T-cell (primary cell): ENCODE measurements around the gene CLDN34. TPM values are rescaled to one million over a fixed set of nuclear protein-coding genes. Genes with fewer than 3 reads are reported as not detected.

Experiments
- ATAC-seq, 4 experiments: fragments of 200-7000 bp in 3 of 4; fragments of 150-1000 bp in 1 of 4; cut with Tn5 transposase; replicated peaks in 1 of 4; 1 replicate in 3 of 4; 2 replicates in 1 of 4; pipeline ENCODE4 v1.10.0; 2021; ENCODE audit warnings: moderate library complexity in 3 of 4, mild to moderate bottlenecking in 2 of 4, moderate number of reproducible peaks in 1 of 4
- CTCF ChIA-PET, 2 donors: fragments of 300-600 bp; sonication (Branson Sonifier 250); formaldehyde crosslinking; loops; one replicate each; lab custom pipeline; 2022; ENCODE audit warnings: antibody characterized with exemption in 2 of 2; lab: Charles Lee
- POLR2A ChIA-PET, 2 donors: fragments of 300-600 bp; sonication (Branson Sonifier 250); formaldehyde crosslinking; loops; one replicate each; lab custom pipeline; 2022; ENCODE audit warnings: antibody characterized with exemption in 2 of 2; lab: Charles Lee
- DNase-seq, 35 experiments: peaks; one replicate each; pipeline versions ENCODE4 v3.0.0 to v3.0.0-alpha.2; 2013 to 2023
- H3K27ac ChIP-seq: one replicate; pipeline ENCODE4 v1.5.1; 2013; ENCODE audit warnings: low read length
- H3K27me3 ChIP-seq, 2 experiments: replicated peaks in 1 of 2; 1 replicate in 1 of 2; 2 replicates in 1 of 2; pipeline versions ENCODE4 v1.6.1 to v1.7.0; 2013; ENCODE audit warnings: low read length in 1 of 2, mixed read lengths in 1 of 2; ENCODE audit not compliant: control insufficient read depth in 2 of 2, insufficient read depth in 2 of 2; ENCODE audit errors: extremely low read depth in 1 of 2
- H3K36me3 ChIP-seq, 2 donors: 1 replicate in 1 of 2; 2 replicates in 1 of 2; pipeline versions ENCODE4 v1.6.1 to v1.7.0; 2013; ENCODE audit warnings: low read length in 1 of 2; ENCODE audit not compliant: control insufficient read depth in 2 of 2, insufficient read depth in 1 of 2; ENCODE audit errors: extremely low read depth in 1 of 2
- H3K4me1 ChIP-seq, 2 experiments: 1 replicate in 1 of 2; 2 replicates in 1 of 2; pipeline versions ENCODE4 v1.6.1 to v1.7.0; 2013; ENCODE audit warnings: low read length in 2 of 2, mixed read lengths in 1 of 2; ENCODE audit not compliant: insufficient read depth in 2 of 2, control insufficient read depth in 1 of 2; ENCODE audit errors: extremely low read depth in 1 of 2
- H3K4me3 ChIP-seq, 2 donors: 1 replicate in 1 of 2; 2 replicates in 1 of 2; pipeline versions ENCODE4 v1.5.1 to v1.7.0; 2013; ENCODE audit warnings: mild to moderate bottlenecking in 2 of 2, low read length in 1 of 2, moderate library complexity in 1 of 2; ENCODE audit not compliant: control insufficient read depth in 1 of 2; ENCODE audit errors: extremely low read depth in 1 of 2
- H3K9me3 ChIP-seq: 2 replicates; pipeline ENCODE4 v1.7.0; 2013
- H3K27ac Mint-ChIP-seq, 2 donors: one replicate each; pipeline ENCODE4 v1.8.0; 2020 to 2021; ENCODE audit warnings: mild to moderate bottlenecking in 2 of 2, mixed read lengths in 2 of 2
- H3K27me3 Mint-ChIP-seq, 2 donors: one replicate each; pipeline ENCODE4 v1.8.0; 2021 to 2022; ENCODE audit warnings: mixed read lengths in 2 of 2
- H3K36me3 Mint-ChIP-seq: one replicate; pipeline ENCODE4 v1.8.0; 2021; ENCODE audit warnings: mixed read lengths
- H3K4me1 Mint-ChIP-seq, 3 donors: one replicate each; pipeline ENCODE4 v1.8.0; 2020 to 2022; ENCODE audit warnings: mixed read lengths in 3 of 3, mild to moderate bottlenecking in 1 of 3
- H3K4me3 Mint-ChIP-seq, 3 donors: one replicate each; pipeline ENCODE4 v1.8.0; 2020 to 2022; ENCODE audit warnings: mild to moderate bottlenecking in 3 of 3, mixed read lengths in 3 of 3, moderate library complexity in 3 of 3
- H3K9me3 Mint-ChIP-seq, 3 donors: one replicate each; pipeline ENCODE4 v1.8.0; 2020 to 2022; ENCODE audit warnings: mixed read lengths in 3 of 3
- WGBS: methylation state at CpG from one replicate; pipeline ENCODE4 v1.1.5; 2013; ENCODE audit warnings: missing lambda C conversion rate; ENCODE audit not compliant: insufficient coverage; 5-methylcytosine and 5-hydroxymethylcytosine counted together
- total RNA-seq, 35 experiments: library from RNA in 6 of 35; stranded (reverse) in 6 of 35; fragments of 120-200 nt in 1 of 35; gene quantifications; one replicate each; pipeline versions ENCODE4 v1.2.1 to v1.2.4 and lab custom pipeline; 2013 to 2026

The CLDN34 gene
- total RNA-seq, 5 donors from 2014 or later (not counting 1 experiment from before 2014, with no cell fraction given): not detected

DNA sequence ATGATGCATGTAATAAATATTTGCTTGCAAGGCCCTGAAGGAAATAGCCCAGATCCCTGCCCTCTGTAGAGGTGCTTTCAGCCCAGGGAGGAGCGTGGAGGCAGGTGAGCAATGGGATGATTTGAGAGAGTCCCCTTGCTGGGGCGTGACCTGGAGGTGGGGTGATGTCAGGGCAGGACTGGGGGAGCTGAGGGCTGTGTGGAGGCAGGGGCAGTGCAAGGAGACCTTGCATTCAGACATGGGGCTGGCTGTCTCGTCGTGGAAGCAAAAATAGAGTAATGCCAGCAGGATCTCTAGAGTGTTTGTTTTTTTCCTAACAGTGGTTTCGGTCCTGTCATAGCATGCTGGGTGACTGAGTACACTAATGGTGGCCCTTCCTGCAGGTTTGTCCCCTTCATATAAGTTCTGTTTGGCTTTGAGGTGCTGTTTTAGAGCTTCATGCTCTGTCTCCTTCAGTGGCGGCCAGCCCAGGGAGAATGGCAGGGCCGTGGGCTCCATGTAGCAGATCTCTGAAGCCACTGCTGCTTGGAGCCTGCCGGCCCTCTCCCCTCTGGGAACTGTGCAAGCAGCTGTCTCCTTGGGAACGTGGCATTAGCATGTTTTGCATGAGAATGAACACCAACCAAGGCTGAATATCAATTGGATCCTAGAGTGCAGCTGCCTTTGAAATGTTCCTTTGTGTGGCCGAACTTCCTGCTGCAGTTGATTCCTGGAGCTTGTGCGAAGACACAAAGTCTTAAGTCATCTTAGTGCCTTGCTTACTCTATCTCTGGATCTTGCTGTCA is 39.3 kb upstream of the CLDN34 start:
- no peak overlapping the region for H3K27ac Mint-ChIP-seq
- no peak overlapping the region for H3K4me3 Mint-ChIP-seq
- CTCF ChIA-PET: no interaction called here
- no peak for DNase-seq
- Histone ChIP-seq H3K27me3 (no peaks in the 10 kb centered on the region), H3K4me3 (no peak overlapping the region), H3K9me3 (no peaks in the 10 kb centered on the region), H3K36me3 (no peaks in the 10 kb centered on the region), H3K4me1 (no peaks in the 10 kb centered on the region), H3K27ac (no peak overlapping the region)
- H3K27me3 Mint-ChIP-seq: peaks cover 0 to 7% of the 10 kb centered on the region in 2 donors
- 100% methylated on average over 3 of the region's 11 CpGs for WGBS
- no peaks in the 10 kb centered on the region for H3K9me3 Mint-ChIP-seq
- ATAC-seq: no peak
- no peaks in the 10 kb centered on the region for H3K4me1 Mint-ChIP-seq
- POLR2A ChIA-PET: no interaction called here
- H3K36me3 Mint-ChIP-seq: no peaks in the 10 kb centered on the region

DNA sequence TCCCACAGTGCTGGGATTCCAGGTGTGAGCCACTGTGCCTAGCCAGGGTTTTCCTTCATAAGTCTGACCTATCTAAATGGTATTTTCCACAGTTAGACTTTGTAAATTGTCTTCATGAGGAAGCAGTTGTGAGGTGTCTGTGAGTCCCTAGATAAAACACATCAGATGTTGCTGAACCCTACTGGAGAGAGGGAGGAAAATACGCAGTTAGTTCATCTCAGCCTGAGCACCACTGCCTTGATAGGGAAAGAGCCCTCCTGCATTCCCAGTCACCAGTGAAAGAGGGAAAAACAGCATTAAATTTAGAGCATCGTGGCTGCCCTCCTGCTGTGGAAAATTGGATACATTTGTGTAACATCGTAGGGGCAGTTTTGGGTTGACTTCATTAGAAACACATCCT is 31.7 kb upstream of the CLDN34 start:
- WGBS: 100% methylated on average over 1 of the region's 3 CpGs
- H3K9me3 ChIP-seq: no peaks in the 10 kb centered on the region

DNA sequence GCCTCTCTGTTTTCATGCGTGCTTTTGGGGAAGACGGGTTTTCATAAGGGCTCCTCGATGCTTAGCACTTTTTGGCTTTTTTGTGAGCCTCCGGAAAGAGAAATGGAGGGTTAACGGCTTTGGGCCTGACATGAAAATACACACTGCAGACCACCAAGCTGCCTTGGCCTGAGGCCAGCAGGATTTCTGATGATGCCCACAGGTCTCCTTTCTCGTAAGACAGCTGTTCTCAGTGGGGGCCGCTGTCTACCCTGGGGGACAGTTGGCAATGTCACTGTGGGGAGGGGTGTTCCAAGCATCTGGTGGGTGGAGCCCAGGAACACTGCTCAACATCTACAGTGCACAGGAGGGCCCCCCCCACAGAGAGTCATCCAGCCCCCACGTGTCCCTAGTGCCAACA is 29.4 kb upstream of the CLDN34 start:
- H3K36me3 ChIP-seq: no peaks in the 10 kb centered on the region
- WGBS: 92% methylated on average over 5 of the region's 8 CpGs
- Mint-ChIP-seq H3K36me3 (no peaks in the 10 kb centered on the region), H3K27ac (no peak overlapping the region), H3K27me3 (peaks cover 9 to 19% of the 10 kb centered on the region in 2 donors), H3K4me3 (no peak overlapping the region), H3K9me3 (no peaks in the 10 kb centered on the region), H3K4me1 (peaks cover 6 to 12% (median 9%) of the 10 kb centered on the region in 3 donors)
- H3K4me1 ChIP-seq: peaks cover 0 to 18% of the 10 kb centered on the region in 2 experiments
- ChIA-PET POLR2A (no interaction called here), CTCF (no interaction called here)
- DNase-seq: no peak
- no peak for ATAC-seq
- no peak overlapping the region for H3K27ac ChIP-seq
- peaks cover 0 to 31% of the 10 kb centered on the region in 2 experiments for H3K27me3 ChIP-seq
- H3K4me3 ChIP-seq: no peak overlapping the region
- H3K9me3 ChIP-seq: no peaks in the 10 kb centered on the region

More for the DNA sequence above, 31.7 kb upstream of the CLDN34 start:
- ATAC-seq (no peak), DNase-seq (no peak)
- ChIA-PET CTCF (no interaction called here), POLR2A (no interaction called here)
- Histone ChIP-seq H3K36me3 (no peaks in the 10 kb centered on the region), H3K27ac (no peak overlapping the region), H3K27me3 (peaks cover 0 to 24% of the 10 kb centered on the region in 2 experiments), H3K4me3 (no peak overlapping the region), H3K4me1 (peaks cover 0 to 3% of the 10 kb centered on the region in 2 experiments)
- H3K9me3 Mint-ChIP-seq: no peaks in the 10 kb centered on the region
- H3K36me3 Mint-ChIP-seq: no peaks in the 10 kb centered on the region
- no peak overlapping the region for H3K4me3 Mint-ChIP-seq
- no peaks in the 10 kb centered on the region for H3K4me1 Mint-ChIP-seq
- no peak overlapping the region for H3K27ac Mint-ChIP-seq
- H3K27me3 Mint-ChIP-seq: peaks cover 6 to 14% of the 10 kb centered on the region in 2 donors

DNA sequence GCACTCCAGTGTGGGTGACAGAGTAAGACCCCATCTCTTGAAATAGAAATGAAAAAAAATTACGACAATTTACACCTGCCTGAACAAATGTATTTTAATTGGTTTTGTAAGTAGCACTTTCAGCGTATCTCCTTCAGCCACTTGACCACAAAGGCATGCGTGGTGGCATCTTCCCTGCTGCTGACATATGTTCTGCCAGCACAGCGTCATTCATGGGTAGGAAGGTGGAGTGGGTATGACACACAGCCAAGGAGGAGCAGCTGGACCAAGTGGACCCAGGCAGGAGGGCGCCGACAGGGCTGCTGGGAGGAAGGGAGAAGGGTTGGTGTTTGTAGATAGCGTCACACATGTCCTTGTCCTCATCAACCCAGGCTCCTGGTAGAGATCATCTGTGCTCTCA is 28.6 kb upstream of the CLDN34 start:
- H3K27me3 ChIP-seq: peaks cover 0 to 31% of the 10 kb centered on the region in 2 experiments
- no peak overlapping the region for H3K4me3 ChIP-seq
- H3K36me3 Mint-ChIP-seq: no peaks in the 10 kb centered on the region
- no peak overlapping the region for H3K27ac ChIP-seq
- H3K36me3 ChIP-seq: no peaks in the 10 kb centered on the region
- H3K4me1 ChIP-seq: peaks cover 0 to 18% of the 10 kb centered on the region in 2 experiments
- H3K9me3 ChIP-seq: no peaks in the 10 kb centered on the region
- no peak for ATAC-seq
- POLR2A ChIA-PET: no interaction called here
- no peak overlapping the region for H3K27ac Mint-ChIP-seq
- peaks cover 6 to 15% (median 10%) of the 10 kb centered on the region in 3 donors for H3K4me1 Mint-ChIP-seq
- H3K27me3 Mint-ChIP-seq: peaks cover 9 to 19% of the 10 kb centered on the region in 2 donors
- CTCF ChIA-PET: no interaction called here
- H3K9me3 Mint-ChIP-seq: no peaks in the 10 kb centered on the region
- 20% methylated on average over 2 of the region's 7 CpGs for WGBS
- H3K4me3 Mint-ChIP-seq: no peak overlapping the region
- no peak for DNase-seq

DNA sequence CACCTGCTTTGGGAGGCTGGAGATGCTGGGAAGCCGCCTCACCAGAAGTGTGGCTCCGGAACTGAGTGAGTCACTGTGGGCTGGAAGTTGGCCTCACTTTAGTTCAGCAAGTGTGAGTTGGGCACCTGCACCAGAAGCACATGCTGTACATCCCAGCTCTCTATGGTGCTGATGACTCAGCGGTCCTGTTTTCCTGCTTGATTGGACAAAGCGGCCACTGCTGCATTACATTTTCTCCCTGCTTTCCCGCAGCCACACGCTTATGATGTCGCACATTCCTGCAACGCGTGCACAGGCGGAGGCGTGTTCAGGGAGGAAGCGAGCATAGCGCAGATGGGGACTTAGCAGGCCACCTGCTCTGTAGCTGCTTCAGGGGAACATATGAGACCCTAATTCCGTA is 26.7 kb upstream of the CLDN34 start:
- peaks cover 9 to 16% of the 10 kb centered on the region in 2 donors for H3K27me3 Mint-ChIP-seq
- ChIA-PET CTCF (no interaction called here), POLR2A (no interaction called here)

DNA sequence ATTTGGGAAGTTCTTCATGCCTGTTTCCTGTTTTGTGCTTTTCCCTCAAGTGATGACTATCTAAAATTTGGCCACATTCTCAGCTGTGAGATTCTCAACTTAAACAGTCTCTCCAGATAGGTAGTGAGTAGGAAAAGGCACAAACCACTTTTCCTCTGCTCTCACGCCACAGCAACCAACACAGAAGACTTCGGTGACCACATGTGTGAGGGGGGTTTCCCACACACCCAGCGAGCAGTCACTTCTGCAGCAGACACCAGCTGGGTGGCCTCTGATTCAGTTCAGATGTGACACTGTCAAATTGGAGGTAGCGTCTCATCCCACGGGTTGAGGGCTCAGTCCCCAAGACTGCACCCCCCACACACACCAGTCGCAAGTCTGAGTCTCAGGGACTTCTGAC is 25.1 kb upstream of the CLDN34 start:
- H3K27me3 Mint-ChIP-seq: peaks cover 8 to 11% of the 10 kb centered on the region in 2 donors
- Histone ChIP-seq H3K36me3 (no peaks in the 10 kb centered on the region), H3K27me3 (peaks cover 0 to 33% of the 10 kb centered on the region in 2 experiments), H3K9me3 (no peaks in the 10 kb centered on the region), H3K4me1 (peaks cover 0 to 18% of the 10 kb centered on the region in 2 experiments), H3K4me3 (no peak overlapping the region), H3K27ac (no peak overlapping the region)
- no CpG with 5 or more reads among the region's 6 CpGs for WGBS
- ChIA-PET CTCF (no interaction called here), POLR2A (no interaction called here)
- peaks cover 6 to 15% (median 10%) of the 10 kb centered on the region in 3 donors for H3K4me1 Mint-ChIP-seq
- H3K27ac Mint-ChIP-seq: no peak overlapping the region
- H3K36me3 Mint-ChIP-seq: no peaks in the 10 kb centered on the region
- peak overlapping the region in 1 of 3 donors; percentile 27 for H3K4me3 Mint-ChIP-seq
- H3K9me3 Mint-ChIP-seq: no peaks in the 10 kb centered on the region
- ATAC-seq (peak; percentile 23 to 80 (median 48)), DNase-seq (peak in 30 of 35 experiments; percentile 0 to 58 (median 14))

More for the DNA sequence above, 26.7 kb upstream of the CLDN34 start:
- no peaks in the 10 kb centered on the region for H3K36me3 ChIP-seq
- Mint-ChIP-seq H3K27ac (no peak overlapping the region), H3K4me1 (peaks cover 6 to 15% (median 10%) of the 10 kb centered on the region in 3 donors), H3K9me3 (no peaks in the 10 kb centered on the region), H3K36me3 (no peaks in the 10 kb centered on the region), H3K4me3 (no peak overlapping the region)
- no peak overlapping the region for H3K4me3 ChIP-seq
- WGBS: 38% methylated on average over 3 of the region's 14 CpGs
- peak in 1 of 35 experiments; percentile 1 for DNase-seq
- H3K27ac ChIP-seq: no peak overlapping the region
- peaks cover 0 to 33% of the 10 kb centered on the region in 2 experiments for H3K27me3 ChIP-seq
- ATAC-seq: no peak
- peaks cover 0 to 18% of the 10 kb centered on the region in 2 experiments for H3K4me1 ChIP-seq
- no peaks in the 10 kb centered on the region for H3K9me3 ChIP-seq
